HG02763 (cell line): ENCODE results near the gene ANKRD33B.
"Not testable (repeated sequence)": the region's sequence is repeated elsewhere in the genome, so short reads cannot be mapped to it uniquely, and the experiment has no call there.

ENCODE experiments used
- ATAC-seq: cut with Tn5 transposase; IDR thresholded peaks from one replicate; pipeline ENCODE4 v1.9.1; 2021; ENCODE audit warnings: mild to moderate bottlenecking, moderate library complexity; ENCODE audit not compliant: unreplicated experiment

Gene ANKRD33B

GRCh38 chr5:10563945-10564837, at the start of gene ANKRD33B:
Gene ANKRD33B (plus strand): TSS chr5:10564070. CDS start chr5:10564468, 398 bp downstream.
- peak; percentile 45 for ATAC-seq

GRCh38 chr5:10514572-10514971, 49.3 kb upstream of the ANKRD33B start:
- ATAC-seq, result not testable (repeated sequence)

- ATAC-seq, result no peak
Measured at GRCh38 chr5:10515492-10515891, 48.4 kb upstream of the ANKRD33B start.

GRCh38 chr5:10518347-10518746, 45.5 kb upstream of the ANKRD33B start:
- ATAC-seq, result no peak

DNA sequence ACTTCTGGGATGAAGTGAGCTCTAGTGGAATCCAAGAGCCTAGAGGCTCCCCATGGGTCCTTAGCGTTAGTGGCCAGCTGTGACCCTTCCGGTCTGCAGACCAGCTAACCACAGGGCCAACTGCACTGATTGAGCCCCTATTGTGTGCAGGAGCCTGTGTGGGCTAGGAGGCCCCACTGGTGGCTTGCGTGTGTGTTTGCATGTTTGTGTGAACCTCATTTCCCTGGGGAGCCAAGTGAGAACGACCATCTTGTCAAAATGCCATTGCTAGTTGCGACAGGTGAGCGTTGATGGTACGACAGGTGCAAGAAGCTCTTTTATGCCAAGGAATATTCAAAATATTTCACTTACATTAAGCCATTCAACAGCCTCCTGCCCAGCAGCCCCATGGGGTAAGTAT, 44.1 kb upstream of the ANKRD33B start:
- ATAC-seq, result no peak

DNA sequence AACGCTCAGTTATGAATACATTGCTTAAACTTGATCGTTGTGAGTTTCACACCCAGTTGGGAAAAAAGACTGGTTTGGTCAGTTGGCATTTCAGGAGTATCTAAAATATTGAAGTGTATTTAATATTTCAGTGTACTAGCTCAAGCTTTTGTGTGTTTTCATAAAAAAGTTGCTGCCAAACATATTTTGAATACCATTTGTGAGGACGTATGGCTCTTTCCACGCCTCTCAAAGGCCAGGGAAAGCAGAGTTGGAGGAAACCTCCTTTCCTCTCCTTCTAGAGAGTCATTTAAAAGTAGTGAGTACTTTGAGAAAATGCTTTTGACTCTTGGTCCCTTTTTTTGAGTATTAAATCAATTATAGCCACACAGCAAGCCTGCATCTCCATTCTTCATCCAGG, 43.2 kb upstream of the ANKRD33B start:
- no peak for ATAC-seq

DNA sequence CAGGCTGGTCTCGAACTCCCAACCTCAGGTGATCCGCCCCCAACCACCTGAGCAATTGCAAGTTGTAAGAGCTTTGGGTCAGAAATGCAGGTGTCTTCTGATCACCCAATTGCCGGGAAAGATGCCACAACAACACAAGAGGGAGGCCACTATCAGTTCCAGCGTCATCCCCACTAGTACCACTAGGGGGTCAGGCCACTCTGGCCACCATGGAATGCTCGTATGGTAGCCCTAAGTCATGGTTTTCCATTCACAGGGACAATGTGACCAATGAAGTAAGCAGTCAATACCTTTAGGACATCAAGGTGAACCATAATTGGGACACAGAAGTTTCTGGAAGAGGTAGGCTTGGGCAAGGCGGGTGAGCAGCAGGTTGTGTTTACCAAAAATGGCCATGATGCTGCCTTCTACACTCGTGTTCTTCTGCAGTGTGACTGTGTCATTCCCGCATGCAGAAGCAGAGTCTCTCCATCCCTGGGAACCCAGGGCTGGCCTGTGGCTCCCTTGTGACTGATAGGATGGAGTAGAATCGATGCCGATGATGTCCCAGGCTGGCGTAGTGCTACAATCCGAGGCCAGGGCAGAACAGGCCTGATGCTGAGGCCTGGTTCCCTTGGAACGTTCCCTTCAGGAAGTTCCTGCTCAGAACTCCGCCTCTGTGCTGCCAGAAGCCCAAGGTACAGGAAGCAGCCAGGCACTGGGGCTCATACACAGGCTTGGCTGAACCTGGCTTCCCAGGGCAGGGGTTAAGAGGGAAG, 42.2 kb upstream of the ANKRD33B start:
- ATAC-seq, result no peak

GRCh38 chr5:10522224-10522611, 41.7 kb upstream of the ANKRD33B start:
- ATAC-seq, result no peak

GRCh38 chr5:10524376-10525123, 39.3 kb upstream of the ANKRD33B start:
- ATAC-seq, result no peak

- ATAC-seq, result peak; percentile 52
Measured at GRCh38 chr5:10525124-10525495, 38.8 kb upstream of the ANKRD33B start.

GRCh38 chr5:10527281-10527950, 36.5 kb upstream of the ANKRD33B start:
- no peak for ATAC-seq

DNA sequence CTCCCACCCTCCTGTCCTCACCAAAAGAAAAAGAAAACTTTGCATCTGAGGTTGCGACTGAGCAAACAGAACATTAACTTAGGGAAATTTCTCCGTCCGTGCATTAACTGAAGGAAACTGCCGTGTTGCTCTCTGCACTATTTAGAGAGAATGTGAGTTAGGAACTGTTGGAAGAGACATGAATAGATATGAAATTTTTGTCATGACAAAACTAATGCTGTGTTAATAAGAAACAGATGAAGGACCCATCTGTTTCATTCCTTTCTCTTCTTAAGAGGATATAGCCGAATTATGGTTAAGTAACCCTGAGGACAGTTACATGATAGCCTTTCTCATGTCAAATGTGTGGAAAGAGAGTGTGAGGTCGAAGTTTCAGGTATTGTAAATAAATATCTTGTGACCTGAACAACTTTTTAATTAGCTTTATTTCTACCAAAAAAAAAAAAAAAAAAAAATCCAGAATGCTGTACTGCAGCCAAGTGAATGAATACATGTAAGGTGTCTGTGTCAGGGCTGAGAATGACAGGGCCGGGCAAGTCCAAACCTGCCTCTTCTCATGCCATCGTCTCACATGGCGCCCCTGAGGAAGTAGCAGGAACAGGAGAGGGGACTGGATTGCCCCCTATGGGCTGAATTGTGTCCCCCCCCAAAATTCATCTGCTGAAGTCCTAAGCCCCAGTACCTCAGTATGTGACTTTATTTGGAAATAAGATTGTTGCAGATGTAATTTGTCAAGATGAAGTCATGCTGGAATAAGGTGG, 35.6 kb upstream of the ANKRD33B start:
- no peak for ATAC-seq

DNA sequence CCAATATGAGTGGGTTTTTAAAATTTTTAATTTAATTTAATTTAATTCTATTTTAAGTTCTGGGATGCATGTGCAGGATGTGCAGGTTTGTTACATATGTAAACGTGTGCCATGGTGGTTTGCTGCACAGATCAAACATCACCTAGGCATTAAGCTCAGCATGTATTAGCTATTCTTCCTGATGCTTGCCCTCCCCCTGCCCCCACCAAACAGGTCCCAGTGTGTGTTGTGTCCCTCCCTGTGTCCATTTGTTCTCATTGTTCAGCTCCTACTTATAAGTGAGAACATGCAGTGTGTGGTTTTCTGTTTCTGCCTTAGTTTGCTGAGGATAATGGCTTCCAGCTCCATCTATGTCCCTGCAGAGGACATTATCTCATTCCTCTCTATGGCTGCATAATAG, 35.0 kb upstream of the ANKRD33B start:
- ATAC-seq, result no peak

- no peak for ATAC-seq
Measured at GRCh38 chr5:10530601-10531320, 33.1 kb upstream of the ANKRD33B start.

DNA sequence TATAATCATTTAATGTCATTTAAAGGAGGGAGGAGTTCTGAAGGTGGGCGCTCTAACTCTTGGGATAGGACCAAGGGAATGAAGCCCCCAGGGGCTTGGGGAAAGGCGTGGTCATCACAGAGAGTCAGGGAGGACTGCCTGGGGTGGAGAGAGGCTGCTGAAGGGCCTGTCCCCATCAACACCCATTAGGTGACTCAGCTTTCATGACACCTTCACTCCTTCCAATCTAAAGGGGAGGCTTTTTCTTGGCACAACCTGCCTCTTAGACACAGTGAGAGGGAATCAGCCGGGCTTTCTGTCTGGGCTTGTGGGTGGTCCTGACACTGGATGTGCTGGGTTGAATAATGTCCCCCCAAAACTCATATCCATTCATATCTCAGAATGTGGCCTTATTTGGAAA, 31.4 kb upstream of the ANKRD33B start:
- ATAC-seq, result no peak

DNA sequence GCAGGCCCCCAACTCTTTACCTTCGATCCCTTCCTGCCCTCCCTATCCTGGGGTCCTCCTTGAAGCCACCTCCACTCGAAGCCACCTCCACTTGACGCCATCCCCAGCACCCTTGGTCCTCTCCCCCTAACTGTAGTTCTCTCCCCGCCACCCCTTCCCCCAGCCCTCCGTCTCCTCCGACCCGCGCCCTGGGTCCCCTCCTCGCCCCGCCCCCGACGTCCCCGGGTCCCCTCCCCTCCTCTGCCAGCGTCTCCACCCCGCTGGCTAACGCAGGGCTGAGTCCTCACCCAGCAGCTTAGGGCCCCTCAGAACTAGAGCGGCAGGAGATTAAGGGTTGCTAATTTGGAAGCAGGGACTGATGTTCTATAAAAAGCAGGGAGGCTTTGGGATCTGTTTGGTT, 30.6 kb upstream of the ANKRD33B start:
- no peak for ATAC-seq

- no peak for ATAC-seq
Measured at GRCh38 chr5:10534561-10535530, 29.0 kb upstream of the ANKRD33B start.

- ATAC-seq, result no peak
Measured at GRCh38 chr5:10536511-10536910, 27.4 kb upstream of the ANKRD33B start.
